H1 (cell line): ENCODE measurements around the gene SH2D1B. TPM values are rescaled to one million over a fixed set of nuclear protein-coding genes. Genes with fewer than 3 reads are reported as not detected.

Source experiments
- CTCF ChIA-PET: fragments of 300-600 bp; sonication (Branson Sonifier 250); formaldehyde crosslinking; loops from one replicate; lab custom pipeline; 2021; ENCODE audit not compliant: partially characterized antibody; lab: Charles Lee
- POLR2A ChIA-PET: fragments of 300-600 bp; sonication (Branson Sonifier 250); formaldehyde crosslinking; loops from one replicate; lab custom pipeline; 2021; ENCODE audit warnings: inconsistent platforms; ENCODE audit not compliant: partially characterized antibody; lab: Charles Lee
- DNase-seq, 2 experiments: peaks; one replicate each; pipeline versions ENCODE4 v3.0.0 to v3.0.0-alpha.2; 2010 to 2022; ENCODE audit warnings: low spot score in 2 of 2, low read depth in 1 of 2, mixed read lengths in 1 of 2
- FAIRE-seq: peaks from 2 replicates; lab custom pipeline; 2011; peaks lifted over from hg19 to GRCh38; lab: Jason Lieb, UNC
- H2AFZ ChIP-seq: 2 replicates; pipeline ENCODE4 v1.8.1; 2012; ENCODE audit warnings: low read length, inconsistent platforms
- H2AK5ac ChIP-seq: 2 replicates; pipeline ENCODE4 v1.6.1; 2013; ENCODE audit warnings: low read depth, low read length
- H2BK120ac ChIP-seq: replicated peaks from 2 replicates; pipeline ENCODE3; 2013; ENCODE audit warnings: low read depth, low read length, inconsistent platforms
- H2BK12ac ChIP-seq: 2 replicates; pipeline ENCODE4 v1.6.1; 2013; ENCODE audit warnings: low read depth, low read length
- H2BK15ac ChIP-seq: 2 replicates; pipeline ENCODE4 v1.6.1; 2013; ENCODE audit warnings: low read length
- H2BK20ac ChIP-seq: 2 replicates; pipeline ENCODE4 v1.6.1; 2013; ENCODE audit warnings: low read length
- H2BK5ac ChIP-seq: 2 replicates; pipeline ENCODE4 v1.6.1; 2013; ENCODE audit warnings: low read depth, low read length
- H3K14ac ChIP-seq: 2 replicates; pipeline ENCODE4 v1.6.1; 2013; ENCODE audit warnings: inconsistent platforms; ENCODE audit not compliant: insufficient read length
- H3K18ac ChIP-seq: 2 replicates; pipeline ENCODE4 v1.6.1; 2013; ENCODE audit warnings: low read length; ENCODE audit errors: extremely low read depth
- H3K23ac ChIP-seq: 2 replicates; pipeline ENCODE4 v1.6.1; 2013; ENCODE audit warnings: inconsistent platforms; ENCODE audit not compliant: insufficient read length
- H3K23me2 ChIP-seq: 2 replicates; pipeline ENCODE4 v1.6.1; 2013; ENCODE audit warnings: low read depth, low read length
- H3K27ac ChIP-seq: 2 replicates; pipeline ENCODE4 v1.6.1; 2011; ENCODE audit warnings: low read depth, low read length, inconsistent platforms
- H3K27me3 ChIP-seq, 4 experiments: replicated peaks in 1 of 4; 1 replicate in 1 of 4; 2 replicates in 3 of 4; pipeline versions ENCODE4 v1.6.1 to v1.8.1; 2011 to 2013; ENCODE audit warnings: low read length in 3 of 4, mild to moderate bottlenecking in 3 of 4, inconsistent platforms in 2 of 4, mixed read lengths in 2 of 4, moderate library complexity in 1 of 4; ENCODE audit not compliant: control insufficient read depth in 3 of 4, insufficient read depth in 3 of 4; ENCODE audit errors: extremely low read depth in 1 of 4
- H3K36me3 ChIP-seq, 4 experiments: 2 replicates each; pipeline versions ENCODE4 v1.6.1 to v1.8.1; 2011 to 2013; ENCODE audit warnings: mild to moderate bottlenecking in 4 of 4, low read length in 3 of 4, moderate library complexity in 2 of 4, control low read depth in 1 of 4, inconsistent platforms in 1 of 4; ENCODE audit not compliant: insufficient read depth in 4 of 4, control insufficient read depth in 2 of 4
- H3K4ac ChIP-seq: replicated peaks from 2 replicates; pipeline ENCODE3; 2013; ENCODE audit warnings: low read length, low read depth, mixed read lengths, inconsistent platforms; ENCODE audit not compliant: insufficient read length
- H3K4me1 ChIP-seq, 4 experiments: replicated peaks in 1 of 4; 1 replicate in 1 of 4; 2 replicates in 3 of 4; pipeline versions ENCODE4 v1.6.1 to v1.8.1; 2011 to 2013; ENCODE audit warnings: low read length in 3 of 4, inconsistent platforms in 2 of 4, mixed read lengths in 1 of 4; ENCODE audit not compliant: insufficient read depth in 4 of 4, control insufficient read depth in 3 of 4
- H3K4me2 ChIP-seq, 2 experiments: 2 replicates each; pipeline versions ENCODE4 v1.6.1 to v1.8.1; 2011 to 2013; ENCODE audit warnings: low read depth in 2 of 2, low read length in 2 of 2, control low read depth in 1 of 2, inconsistent platforms in 1 of 2, mild to moderate bottlenecking in 1 of 2; ENCODE audit not compliant: insufficient read depth in 1 of 2
- H3K4me3 ChIP-seq, 4 experiments: fragments of 200-600, 300-600 bp in 1 of 4; sonication (generic), shearing (Covaris generic), sonication (Bioruptor Twin) in 1 of 4; 2 replicates each; pipeline versions ENCODE4 v1.5.1 to v1.8.1; 2011 to 2016; ENCODE audit warnings: low read length in 4 of 4, low read depth in 3 of 4, control low read depth in 2 of 4, inconsistent platforms in 2 of 4, mild to moderate bottlenecking in 2 of 4, mixed read lengths in 1 of 4, moderate library complexity in 1 of 4; ENCODE audit not compliant: insufficient read depth in 2 of 4; ENCODE audit errors: extremely low read depth in 1 of 4
- H3K56ac ChIP-seq: replicated peaks from 2 replicates; pipeline ENCODE3; 2013; ENCODE audit warnings: low read depth, mild to moderate bottlenecking, mixed read lengths, low read length, inconsistent platforms; ENCODE audit not compliant: insufficient read length
- H3K79me1 ChIP-seq: 2 replicates; pipeline ENCODE4 v1.6.1; 2013; ENCODE audit warnings: low read depth, low read length, control low read depth
- H3K79me2 ChIP-seq, 2 experiments: 2 replicates each; pipeline versions ENCODE4 v1.6.1 to v1.8.1; 2012 to 2013; ENCODE audit warnings: low read length in 2 of 2, mild to moderate bottlenecking in 2 of 2, inconsistent platforms in 1 of 2; ENCODE audit not compliant: insufficient read depth in 2 of 2, control insufficient read depth in 1 of 2
- H3K9ac ChIP-seq, 4 experiments: replicated peaks in 1 of 4; 1 replicate in 1 of 4; 2 replicates in 3 of 4; pipeline versions ENCODE4 v1.6.1 to v1.8.1; 2011 to 2013; ENCODE audit warnings: low read depth in 3 of 4, low read length in 3 of 4, control low read depth in 2 of 4, mild to moderate bottlenecking in 2 of 4, moderate library complexity in 2 of 4, inconsistent platforms in 1 of 4; ENCODE audit errors: extremely low read depth in 1 of 4
- H3K9me3 ChIP-seq, 2 experiments: 2 replicates each; pipeline versions ENCODE4 v1.6.1 to v1.8.1; 2012 to 2013; ENCODE audit warnings: mild to moderate bottlenecking in 2 of 2, moderate library complexity in 2 of 2, control low read depth in 1 of 2, inconsistent platforms in 1 of 2, low read depth in 1 of 2, low read length in 1 of 2, mixed read lengths in 1 of 2; ENCODE audit not compliant: insufficient read depth in 2 of 2
- H4K20me1 ChIP-seq, 2 experiments: replicated peaks in 1 of 2; 2 replicates each; pipeline versions ENCODE3 to v1.8.1; 2011 to 2013; ENCODE audit warnings: inconsistent platforms in 2 of 2, low read length in 2 of 2, mild to moderate bottlenecking in 1 of 2; ENCODE audit not compliant: insufficient read depth in 2 of 2, control insufficient read depth in 1 of 2
- H4K5ac ChIP-seq: 2 replicates; pipeline ENCODE4 v1.6.1; 2013; ENCODE audit warnings: low read length, low read depth, mixed read lengths, inconsistent platforms; ENCODE audit not compliant: insufficient read length
- H4K8ac ChIP-seq: 2 replicates; pipeline ENCODE4 v1.8.0; 2013; ENCODE audit warnings: mild to moderate bottlenecking, moderate library complexity, low read length, inconsistent platforms; ENCODE audit not compliant: insufficient read depth; ENCODE audit errors: extremely low read depth
- H4K91ac ChIP-seq: replicated peaks from 2 replicates; pipeline ENCODE3; 2013; ENCODE audit warnings: low read length, mixed read lengths, inconsistent platforms; ENCODE audit not compliant: insufficient read length
- CHD2 ChIP-seq: IDR thresholded peaks from 2 replicates; pipeline ENCODE4 v1.6.1; 2012; ENCODE audit warnings: low read length, improper control_type of control experiment
- MAFK ChIP-seq: IDR thresholded peaks from 2 replicates; pipeline ENCODE4 v1.6.1; 2012; ENCODE audit warnings: low read depth, mild to moderate bottlenecking, improper control_type of control experiment, low read length
- WGBS, 2 experiments: shearing (Covaris generic) in 1 of 2; methylation state at CpG; one replicate each; pipeline versions ENCODE4 v1.1.6 to v1.1.7; 2013 to 2015; ENCODE audit warnings: low lambda C conversion rate in 2 of 2, mixed read lengths in 2 of 2, inconsistent platforms in 1 of 2, low coverage in 1 of 2, missing lambda C conversion rate in 1 of 2; ENCODE audit not compliant: insufficient replicate concordance in 2 of 2, insufficient coverage in 1 of 2, insufficient read length in 1 of 2; ENCODE audit errors: extremely low coverage in 1 of 2, missing lambda C conversion rate in 1 of 2; 5-methylcytosine and 5-hydroxymethylcytosine counted together
- polyA plus RNA-seq, 7 experiments: library from polyadenylated mRNA; depleted of rRNA in 3 of 7; stranded (reverse) in 5 of 7; unstranded in 2 of 7; fragments of >200 nt in 5 of 7; fragments of 200-250 nt in 2 of 7; gene quantifications; 1 replicate in 5 of 7; 2 replicates in 1 of 7; 4 replicates in 1 of 7; pipeline versions ENCODE4 v1.2.1 to v1.2.3, GENCODE V29; 2011 to 2013; ENCODE audit warnings: missing spikeins in 2 of 7, mixed read lengths in 2 of 7
- total RNA-seq: library from RNA; stranded (reverse); fragmentation: NEBNext Ultra II Directional; extraction: Animal tissue kit (Norgen Biotek cat#: 25700); gene quantifications from 2 replicates; pipeline ENCODE4 v1.2.1, GENCODE V29; 2021

Gene SH2D1B
- total and polyA plus RNA-seq, 2 of the 8 experiments (the other 6 are each of a cell fraction or from before 2014, with no cell fraction given), result not detected

DNA sequence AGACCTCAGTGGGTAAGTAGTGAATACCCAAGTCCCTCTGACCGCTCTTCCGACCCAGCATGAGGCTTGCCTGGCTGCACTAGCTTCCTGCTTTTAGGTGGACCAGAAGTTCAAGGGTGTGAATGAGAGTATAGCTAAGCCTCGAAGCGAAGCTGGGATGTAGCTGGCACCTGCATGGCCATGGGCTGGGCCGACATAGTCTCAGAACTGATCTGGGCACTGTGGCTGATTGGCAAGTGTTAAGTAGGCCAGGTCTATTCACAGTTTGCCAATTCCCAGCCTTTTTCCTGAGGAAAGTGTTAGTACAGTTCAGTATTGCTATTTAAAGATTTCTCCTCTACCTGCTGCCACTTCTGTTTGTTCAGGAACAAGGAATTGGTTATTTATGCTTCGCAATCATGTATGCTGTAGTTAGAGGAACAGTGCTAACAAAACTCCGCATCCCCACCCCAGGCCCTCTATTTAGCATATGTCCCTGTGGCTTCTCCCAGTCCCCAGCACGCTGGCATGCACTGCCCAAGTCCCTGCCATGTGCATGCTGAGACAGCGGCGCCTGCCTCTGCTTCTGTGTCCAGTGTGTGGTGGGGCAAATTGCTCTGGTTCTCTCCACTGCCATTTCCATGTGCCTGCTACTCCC is 51.6 kb downstream of the SH2D1B start:
- Histone ChIP-seq H3K4me2 (no peak overlapping the region), H3K56ac (no peak overlapping the region), H4K91ac (no peak overlapping the region), H3K4me1 (no peaks in the 10 kb centered on the region), H2BK20ac (no peak overlapping the region), H3K9ac (no peak overlapping the region), H3K9me3 (no peaks in the 10 kb centered on the region), H2AK5ac (no peak overlapping the region), H2BK5ac (no peak overlapping the region), H2AFZ (no peak overlapping the region), H3K27me3 (no peaks in the 10 kb centered on the region), H4K8ac (peak overlapping the region; percentile 74), H3K18ac (no peak overlapping the region), H2BK12ac (no peak overlapping the region)
- no peak for FAIRE-seq
- ChIA-PET CTCF (interaction anchor here (0.8 to 1.5 kb wide), 6 partner anchors 8 to 304 kb away, joined by 4 to 10 read pairs (median 4); no protein-coding TSS in a partner anchor), POLR2A (interaction anchor here (1.2 kb wide), 1 partner anchor 27 kb away, joined by 3 read pairs; no protein-coding TSS in a partner anchor)
- WGBS, 2 experiments, result 93% methylated on average over 10 of the region's 10 CpGs; no CpG with 5 or more reads in 1 of the 2 experiments
- TF ChIP-seq MAFK (no peak), CHD2 (no peak)
- TF ChIP-seq, all 59 proteins: peak for 0
- no peak overlapping the region for H3K4ac ChIP-seq
- H3K36me3 ChIP-seq, result 0 out of 8 replicates have a peak, but pooled peaks cover 0 to 2% (median 0%) of the 10 kb centered on the region in 4 experiments
- no peak overlapping the region for H3K4me3 ChIP-seq
- H3K79me1 ChIP-seq, result no peaks in the 10 kb centered on the region
- H4K20me1 ChIP-seq, result peaks cover 0 to 1% of the 10 kb centered on the region in 2 experiments
- H2BK120ac ChIP-seq, result no peak overlapping the region
- no peak overlapping the region for H3K23ac ChIP-seq
- H4K5ac ChIP-seq, result no peak overlapping the region
- no peak overlapping the region for H2BK15ac ChIP-seq
- H3K27ac ChIP-seq, result no peak overlapping the region
- H3K79me2 ChIP-seq, result no peaks in the 10 kb centered on the region
- DNase-seq, result no peak
- H3K23me2 ChIP-seq, result no peaks in the 10 kb centered on the region
- H3K14ac ChIP-seq, result no peak overlapping the region
